ENCODE measurements around the gene PANX1.
A peak's percentile ranks its signal among the peaks of the same experiment; 100 is the strongest.

The PANX1 gene

DNA sequence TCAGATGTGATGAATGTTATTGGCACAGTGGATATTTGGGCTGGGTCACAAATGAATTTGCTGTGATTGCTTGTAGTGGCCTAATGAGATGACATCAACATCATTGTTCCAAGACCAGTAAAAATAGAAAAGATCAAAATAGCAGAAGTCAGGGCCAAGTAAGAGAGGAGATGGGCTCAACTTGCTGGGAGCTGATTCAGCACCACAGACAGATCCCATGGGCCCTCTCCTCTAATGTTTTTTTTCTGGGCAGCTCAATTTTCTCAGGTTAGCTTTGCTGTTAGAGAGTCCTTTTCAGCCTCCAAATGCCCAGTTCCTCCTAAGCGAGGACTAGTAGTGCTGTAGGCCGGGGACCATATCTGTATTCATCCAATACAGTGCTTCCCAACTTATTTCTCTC lies 89.7 kb downstream of the PANX1 start:
- no peak for DNase-seq (ENCODE audit: low read depth)
- H3K4me3 ChIP-seq (ENCODE audit: low read length): no peak overlapping the region

DNA sequence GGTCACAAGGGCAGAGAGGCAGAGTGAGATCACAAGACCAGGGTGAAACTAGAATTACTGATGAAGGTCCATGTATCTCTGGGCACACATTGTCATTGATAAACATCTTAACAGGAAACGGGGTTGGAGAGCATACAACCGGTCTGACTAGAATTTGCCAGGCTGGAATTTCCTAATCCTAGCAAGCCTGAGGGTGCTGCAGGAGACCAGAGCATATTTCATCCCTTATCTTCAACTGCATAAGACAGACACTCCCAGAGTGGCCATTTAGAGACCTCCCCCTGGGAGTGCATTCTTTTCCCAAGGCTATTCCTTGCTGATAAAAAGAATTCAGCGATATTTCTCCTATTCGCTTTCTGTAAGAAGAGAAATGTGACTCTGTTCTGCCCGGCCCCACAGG lies 91.1 kb downstream of the PANX1 start:
- H3K4me3 ChIP-seq (ENCODE audit: low read length): no peak overlapping the region
- TF ChIP-seq, protein P1, sequence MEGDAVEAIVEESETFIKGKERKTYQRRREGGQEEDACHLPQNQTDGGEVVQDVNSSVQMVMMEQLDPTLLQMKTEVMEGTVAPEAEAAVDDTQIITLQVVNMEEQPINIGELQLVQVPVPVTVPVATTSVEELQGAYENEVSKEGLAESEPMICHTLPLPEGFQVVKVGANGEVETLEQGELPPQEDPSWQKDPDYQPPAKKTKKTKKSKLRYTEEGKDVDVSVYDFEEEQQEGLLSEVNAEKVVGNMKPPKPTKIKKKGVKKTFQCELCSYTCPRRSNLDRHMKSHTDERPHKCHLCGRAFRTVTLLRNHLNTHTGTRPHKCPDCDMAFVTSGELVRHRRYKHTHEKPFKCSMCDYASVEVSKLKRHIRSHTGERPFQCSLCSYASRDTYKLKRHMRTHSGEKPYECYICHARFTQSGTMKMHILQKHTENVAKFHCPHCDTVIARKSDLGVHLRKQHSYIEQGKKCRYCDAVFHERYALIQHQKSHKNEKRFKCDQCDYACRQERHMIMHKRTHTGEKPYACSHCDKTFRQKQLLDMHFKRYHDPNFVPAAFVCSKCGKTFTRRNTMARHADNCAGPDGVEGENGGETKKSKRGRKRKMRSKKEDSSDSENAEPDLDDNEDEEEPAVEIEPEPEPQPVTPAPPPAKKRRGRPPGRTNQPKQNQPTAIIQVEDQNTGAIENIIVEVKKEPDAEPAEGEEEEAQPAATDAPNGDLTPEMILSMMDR (conservative IDR thresholded peaks at IDR 0.05; ENCODE audit: low read length): no peak
- no peak for DNase-seq (ENCODE audit: low read depth)

More for the DNA sequence above, 89.7 kb downstream of the PANX1 start:
- TF ChIP-seq, protein P1 (conservative IDR thresholded peaks at IDR 0.05; ENCODE audit: low read length): no peak

DNA sequence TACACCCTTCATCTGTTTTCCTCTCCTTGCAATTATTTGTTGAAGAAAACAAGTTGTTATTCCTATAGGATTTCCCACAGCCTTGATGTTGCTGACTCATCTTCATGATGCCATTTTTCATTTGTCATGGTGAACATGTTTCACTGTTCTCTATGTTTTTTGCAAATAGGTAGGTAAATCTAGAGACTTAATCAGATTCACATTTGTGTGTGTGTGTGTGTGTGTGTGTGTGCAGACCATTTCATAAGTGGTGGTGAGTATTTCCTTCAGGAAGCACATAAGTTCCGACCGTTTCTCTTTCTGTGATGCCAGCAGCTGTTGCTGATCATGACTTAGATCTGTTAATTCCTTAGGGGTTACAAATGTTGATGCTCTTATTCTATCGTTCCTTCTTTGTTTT lies 95.4 kb downstream of the PANX1 start:
- H3K4me3 ChIP-seq (ENCODE audit: low read length): no peak overlapping the region
- TF ChIP-seq, protein P1 (conservative IDR thresholded peaks at IDR 0.05; ENCODE audit: low read length): no peak
- peak; percentile 12 for DNase-seq (ENCODE audit: low read depth)
